ENCODE measurements around the gene FSCN2.

FSCN2 gene

GRCh38 chr17:81544281-81544974 is 16.3 kb downstream of the FSCN2 start:
- Mint-ChIP-seq H3K27ac (no peak overlapping the region), H3K36me3 (ENCODE audit: low read depth) (peaks cover 85% of the 10 kb centered on the region), H3K4me3 (no peak overlapping the region), H3K27me3 (no peaks in the 10 kb centered on the region), H3K4me1 (ENCODE audit: low read depth) (peaks cover 4% of the 10 kb centered on the region), H3K9me3 (no peaks in the 10 kb centered on the region)
- no peak for DNase-seq

DNA sequence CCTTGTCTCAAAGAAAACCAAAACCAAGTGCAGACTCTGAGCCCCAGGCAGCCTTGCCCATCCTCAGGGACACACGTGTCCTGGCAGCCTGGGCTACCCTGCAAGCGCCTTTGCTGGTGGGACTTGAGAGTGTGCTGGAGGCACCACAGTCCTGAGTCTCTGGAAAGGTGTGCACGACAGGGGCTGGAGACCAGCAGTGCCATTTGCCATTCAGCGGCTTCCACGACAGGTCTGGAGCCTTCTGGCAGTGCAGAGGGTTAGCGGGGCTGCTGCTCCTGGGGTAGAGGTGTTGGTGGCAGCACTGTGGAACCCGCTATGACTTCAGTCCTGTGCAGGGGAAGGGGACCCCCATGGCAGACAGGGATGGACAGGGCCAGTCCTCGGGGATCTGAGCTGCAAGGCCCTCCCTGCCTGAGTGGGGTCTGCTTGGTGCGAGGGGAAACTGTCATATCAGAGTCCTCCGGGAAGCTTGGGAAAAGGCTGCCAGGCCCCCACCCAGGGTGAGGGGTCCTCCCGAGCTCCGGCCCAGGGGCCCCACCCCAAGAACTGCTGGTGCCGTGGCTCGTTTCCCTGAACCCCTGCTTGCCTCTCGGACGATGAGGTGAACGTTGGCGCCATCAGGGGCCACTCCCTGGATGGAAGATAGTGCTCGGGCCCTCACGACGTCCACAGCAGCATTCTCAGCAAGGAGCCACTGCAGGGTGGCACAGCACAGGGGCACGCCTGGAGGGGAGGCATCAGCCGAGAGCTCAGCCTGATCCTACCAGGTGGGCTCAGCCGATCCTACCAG is 17.2 kb downstream of the FSCN2 start:
- H3K9me3 Mint-ChIP-seq = no peaks in the 10 kb centered on the region
- H3K27me3 Mint-ChIP-seq = no peaks in the 10 kb centered on the region
- no peak for DNase-seq
- H3K36me3 Mint-ChIP-seq (ENCODE audit: low read depth) = peaks cover 88% of the 10 kb centered on the region
- peaks cover 14% of the 10 kb centered on the region for H3K4me1 Mint-ChIP-seq (ENCODE audit: low read depth)
- H3K27ac Mint-ChIP-seq = no peak overlapping the region
- H3K4me3 Mint-ChIP-seq = no peak overlapping the region

DNA sequence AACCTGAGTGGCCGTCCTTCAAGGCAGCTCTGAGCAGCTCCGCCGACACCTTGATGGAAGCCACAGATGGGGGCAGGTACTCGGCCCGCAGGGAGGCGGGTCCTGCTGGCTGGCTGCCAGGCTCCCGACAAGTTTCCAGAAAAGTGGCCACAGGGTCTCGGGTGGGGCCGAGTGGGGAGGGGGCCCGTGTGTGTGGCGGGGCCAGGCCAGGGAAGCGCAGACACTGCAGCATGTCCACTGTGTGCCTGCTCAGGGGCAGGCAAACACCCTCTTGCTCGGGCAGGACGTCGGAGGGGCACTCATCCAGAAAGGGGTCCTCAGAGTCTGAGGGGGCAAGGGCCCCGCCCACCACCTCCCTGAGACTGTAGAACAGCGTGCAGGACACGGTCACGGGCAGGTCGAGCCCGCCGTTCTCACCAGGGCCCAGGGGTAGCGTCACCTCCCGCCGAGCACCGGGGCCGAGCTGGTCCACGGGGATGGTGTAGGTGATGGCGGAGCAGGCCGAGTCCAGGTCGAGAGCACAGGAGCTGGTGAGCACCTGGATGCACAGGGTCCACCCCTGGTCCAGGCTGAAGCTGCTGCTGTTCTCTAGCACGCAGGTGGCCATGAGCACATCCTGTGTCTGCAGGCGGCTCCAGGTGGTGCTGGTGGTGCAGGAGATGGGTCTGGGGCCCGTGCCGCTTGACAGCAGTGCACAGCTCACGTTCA is 18.9 kb downstream of the FSCN2 start:
- Mint-ChIP-seq H3K27me3 (no peaks in the 10 kb centered on the region), H3K9me3 (no peaks in the 10 kb centered on the region), H3K27ac (no peak overlapping the region), H3K36me3 (ENCODE audit: low read depth) (peaks cover 91% of the 10 kb centered on the region), H3K4me3 (no peak overlapping the region), H3K4me1 (ENCODE audit: low read depth) (peaks cover 25% of the 10 kb centered on the region)
- no peak for DNase-seq

- no peak overlapping the region for H3K4me3 Mint-ChIP-seq
- DNase-seq = no peak
- H3K9me3 Mint-ChIP-seq = no peaks in the 10 kb centered on the region
- peaks cover 25% of the 10 kb centered on the region for H3K4me1 Mint-ChIP-seq (ENCODE audit: low read depth)
- H3K27ac Mint-ChIP-seq = no peak overlapping the region
- H3K36me3 Mint-ChIP-seq (ENCODE audit: low read depth) = peaks cover 86% of the 10 kb centered on the region
- no peaks in the 10 kb centered on the region for H3K27me3 Mint-ChIP-seq
These were observed 19.4 kb downstream of the FSCN2 start for GRCh38 chr17:81547614-81547982.

- Mint-ChIP-seq H3K27me3 (no peaks in the 10 kb centered on the region), H3K4me3 (no peak overlapping the region), H3K36me3 (ENCODE audit: low read depth) (peaks cover 81% of the 10 kb centered on the region), H3K9me3 (no peaks in the 10 kb centered on the region), H3K4me1 (ENCODE audit: low read depth) (peaks cover 36% of the 10 kb centered on the region), H3K27ac (no peak overlapping the region)
- no peak for DNase-seq
These were observed 20.9 kb downstream of the FSCN2 start for GRCh38 chr17:81549031-81549557.

GRCh38 chr17:81549826-81550225 is 21.6 kb downstream of the FSCN2 start:
- Mint-ChIP-seq H3K27ac (peak overlapping the region; percentile 71), H3K36me3 (ENCODE audit: low read depth) (peaks cover 78% of the 10 kb centered on the region), H3K4me1 (ENCODE audit: low read depth) (peaks cover 41% of the 10 kb centered on the region), H3K27me3 (no peaks in the 10 kb centered on the region), H3K4me3 (peak overlapping the region; percentile 90), H3K9me3 (no peaks in the 10 kb centered on the region)
- DNase-seq = no peak

- no peaks in the 10 kb centered on the region for H3K9me3 Mint-ChIP-seq
- peak overlapping the region; percentile 71 for H3K27ac Mint-ChIP-seq
- DNase-seq = no peak
- peaks cover 41% of the 10 kb centered on the region for H3K4me1 Mint-ChIP-seq (ENCODE audit: low read depth)
- peak overlapping the region; percentile 90 for H3K4me3 Mint-ChIP-seq
- peaks cover 73% of the 10 kb centered on the region for H3K36me3 Mint-ChIP-seq (ENCODE audit: low read depth)
- no peaks in the 10 kb centered on the region for H3K27me3 Mint-ChIP-seq
These were observed 22.1 kb downstream of the FSCN2 start for GRCh38 chr17:81550285-81550684.

DNA sequence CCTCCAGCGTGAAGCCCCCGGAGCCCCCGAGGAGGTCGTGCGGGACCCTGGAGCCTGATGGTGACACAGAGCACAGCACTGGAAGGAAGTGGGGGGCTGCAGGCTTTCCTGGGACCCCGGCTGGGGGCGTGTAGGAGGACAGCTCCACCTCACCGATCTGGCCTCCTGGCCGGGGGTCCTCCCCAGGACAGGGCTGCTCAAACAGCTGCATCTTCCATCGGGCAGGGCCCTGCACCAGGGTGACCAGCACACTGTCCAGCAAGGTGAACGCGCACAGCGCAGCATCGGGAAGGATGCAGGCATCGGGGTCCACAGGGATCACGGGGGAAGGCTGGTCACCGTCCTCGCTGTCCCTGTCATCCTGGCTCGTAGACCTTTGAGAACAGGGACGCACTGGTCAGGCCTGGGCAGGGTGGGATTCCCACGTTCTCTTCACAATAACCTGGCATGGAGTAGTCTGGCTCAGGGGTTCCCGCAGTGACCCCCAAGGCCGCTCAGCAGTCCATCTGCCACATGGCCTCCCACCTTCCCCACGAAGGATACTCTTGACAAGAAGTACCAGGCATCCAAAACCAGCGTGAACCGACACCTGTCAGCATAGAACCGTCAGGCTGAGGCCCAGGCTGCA is 22.8 kb downstream of the FSCN2 start:
- DNase-seq = no peak
- peak overlapping the region; percentile 90 for H3K4me3 Mint-ChIP-seq
- H3K36me3 Mint-ChIP-seq (ENCODE audit: low read depth) = peaks cover 75% of the 10 kb centered on the region
- H3K27ac Mint-ChIP-seq = peak overlapping the region; percentile 93
- H3K27me3 Mint-ChIP-seq = no peaks in the 10 kb centered on the region
- H3K4me1 Mint-ChIP-seq (ENCODE audit: low read depth) = peaks cover 42% of the 10 kb centered on the region
- H3K9me3 Mint-ChIP-seq = no peaks in the 10 kb centered on the region

- Mint-ChIP-seq H3K4me3 (peak overlapping the region; percentile 90), H3K27ac (peak overlapping the region; percentile 93), H3K36me3 (ENCODE audit: low read depth) (peaks cover 75% of the 10 kb centered on the region), H3K9me3 (no peaks in the 10 kb centered on the region), H3K27me3 (no peaks in the 10 kb centered on the region), H3K4me1 (ENCODE audit: low read depth) (peaks cover 45% of the 10 kb centered on the region)
- DNase-seq = no peak
These were observed 23.5 kb downstream of the FSCN2 start for GRCh38 chr17:81551458-81552243.

DNA sequence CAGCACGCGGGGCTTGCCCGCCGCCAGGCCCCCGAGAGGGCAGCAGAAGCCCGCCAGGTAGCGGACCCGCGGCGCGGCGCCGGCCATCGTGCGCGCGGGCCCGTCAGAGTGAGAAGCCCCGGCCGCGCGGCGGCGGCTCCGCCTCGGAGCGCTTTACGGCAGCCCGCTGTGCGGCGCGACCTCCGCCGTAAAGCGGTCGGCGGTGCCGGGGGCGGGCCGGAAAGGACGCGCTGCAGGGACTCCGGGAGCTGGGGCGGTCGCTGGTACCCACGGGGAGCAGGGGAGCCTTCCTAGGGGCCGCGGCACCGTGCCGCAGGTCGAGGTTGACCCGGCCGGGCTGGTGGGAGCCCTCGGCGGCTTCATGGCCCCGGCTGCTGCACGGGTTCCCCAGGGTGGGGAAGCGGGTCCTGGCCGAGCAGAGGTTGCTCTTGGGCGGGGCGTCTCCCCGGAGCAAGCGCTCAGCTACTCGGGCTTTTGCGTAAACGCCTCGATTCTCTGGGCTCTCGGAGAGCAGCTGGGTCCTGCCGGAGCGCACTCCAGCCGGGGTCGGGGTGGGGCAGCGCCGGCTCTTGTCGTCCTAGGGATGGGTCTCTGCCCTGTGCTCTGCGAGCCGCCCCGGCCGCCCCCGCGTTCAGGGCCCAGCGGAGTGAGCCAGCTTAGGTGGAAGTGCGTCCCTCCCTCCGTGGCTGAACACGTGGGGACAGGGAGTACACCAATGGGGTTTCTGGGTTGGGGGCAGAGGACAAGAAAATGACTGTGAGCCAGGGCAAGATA is 24.3 kb downstream of the FSCN2 start, which contains the start of gene FAAP100:
FAAP100 (minus strand) TSS at position 110 of the 774 bp plus-strand sequence; CDS start at position 87, 23 bp downstream.
- Mint-ChIP-seq H3K4me3 (peak within 1 kb of the TSS; percentile 90), H3K9me3 (no peaks in the 10 kb centered on the region), H3K27ac (peak within 1 kb of the TSS; percentile 96), H3K4me1 (ENCODE audit: low read depth) (peaks cover 45% of the 10 kb centered on the region), H3K36me3 (ENCODE audit: low read depth) (peaks cover 75% of the 10 kb centered on the region), H3K27me3 (no peaks in the 10 kb centered on the region)
- DNase-seq = peak; percentile 92

- Mint-ChIP-seq H3K27ac (peak overlapping the region; percentile 96), H3K36me3 (ENCODE audit: low read depth) (peaks cover 75% of the 10 kb centered on the region), H3K27me3 (no peaks in the 10 kb centered on the region), H3K4me3 (peak overlapping the region; percentile 90), H3K9me3 (no peaks in the 10 kb centered on the region), H3K4me1 (ENCODE audit: low read depth) (peaks cover 45% of the 10 kb centered on the region)
- DNase-seq = peak; percentile 86
These were observed 24.9 kb downstream of the FSCN2 start for GRCh38 chr17:81553018-81553615.

GRCh38 chr17:81553616-81554181 is 25.5 kb downstream of the FSCN2 start:
- Mint-ChIP-seq H3K4me1 (ENCODE audit: low read depth) (peaks cover 45% of the 10 kb centered on the region), H3K9me3 (no peaks in the 10 kb centered on the region), H3K36me3 (ENCODE audit: low read depth) (peaks cover 75% of the 10 kb centered on the region), H3K27me3 (no peaks in the 10 kb centered on the region), H3K27ac (peak overlapping the region; percentile 96), H3K4me3 (peak overlapping the region; percentile 90)
- DNase-seq = no peak
